Fibroblast of lung (primary cell): ENCODE data around the gene ATXN7L1. TPM values are rescaled to one million over a fixed set of nuclear protein-coding genes. Genes with fewer than 3 reads are reported as not detected.

Source experiments
- DNase-seq, 2 donors: peaks; one replicate each; pipeline versions ENCODE4 v3.0.0 to v3.0.0-alpha.2; 2010; ENCODE audit warnings: low read depth in 2 of 2
- H2AFZ ChIP-seq: 2 replicates; pipeline ENCODE4 v1.5.1; 2012; ENCODE audit warnings: low read length, control low read depth, inconsistent platforms
- H3K27ac ChIP-seq: 2 replicates; pipeline ENCODE4 v1.5.1; 2011; ENCODE audit warnings: low read length, control low read depth; ENCODE audit not compliant: insufficient read depth
- H3K27me3 ChIP-seq: 2 replicates; pipeline ENCODE4 v1.5.1; 2011; ENCODE audit warnings: mild to moderate bottlenecking, low read length; ENCODE audit not compliant: control insufficient read depth, insufficient read depth
- H3K36me3 ChIP-seq: 2 replicates; pipeline ENCODE4 v1.5.1; 2011; ENCODE audit warnings: low read length; ENCODE audit not compliant: control insufficient read depth, insufficient read depth
- H3K4me1 ChIP-seq: 2 replicates; pipeline ENCODE4 v1.5.1; 2011; ENCODE audit warnings: low read length; ENCODE audit not compliant: control insufficient read depth, insufficient read depth; ENCODE audit errors: extremely low read depth
- H3K4me2 ChIP-seq: 2 replicates; pipeline ENCODE4 v1.5.1; 2011; ENCODE audit warnings: low read length, control low read depth; ENCODE audit not compliant: insufficient read depth; ENCODE audit errors: extremely low read depth
- H3K4me3 ChIP-seq, 4 experiments: fragments of 200-600 bp in 1 of 4; sonication (generic) in 1 of 4; replicated peaks in 1 of 4; 2 replicates each; pipeline ENCODE4 v1.5.1; 2011 to 2016; ENCODE audit warnings: low read length in 4 of 4, low read depth in 3 of 4, mild to moderate bottlenecking in 3 of 4, control low read depth in 2 of 4, inconsistent platforms in 1 of 4, mixed read lengths in 1 of 4; ENCODE audit not compliant: insufficient read depth in 1 of 4; ENCODE audit errors: control extremely low read depth in 1 of 4
- H3K79me2 ChIP-seq: 2 replicates; pipeline ENCODE4 v1.5.1; 2012; ENCODE audit warnings: mild to moderate bottlenecking, low read length, inconsistent platforms; ENCODE audit not compliant: control insufficient read depth, insufficient read depth
- H3K9ac ChIP-seq: 2 replicates; pipeline ENCODE4 v1.5.1; 2011; ENCODE audit warnings: mild to moderate bottlenecking, low read length, control low read depth; ENCODE audit not compliant: insufficient read depth
- H3K9me3 ChIP-seq: 2 replicates; pipeline ENCODE4 v1.5.1; 2012; ENCODE audit warnings: low read depth, low read length; ENCODE audit not compliant: control insufficient read depth, insufficient read depth
- H4K20me1 ChIP-seq: 2 replicates; pipeline ENCODE4 v1.5.1; 2011; ENCODE audit warnings: low read length; ENCODE audit not compliant: control insufficient read depth, insufficient read depth; ENCODE audit errors: extremely low read depth
- EZH2 ChIP-seq: IDR thresholded peaks from 2 replicates; pipeline ENCODE4 v1.5.1; 2012; ENCODE audit warnings: low read length, control low read depth, mild to moderate bottlenecking; ENCODE audit errors: missing control alignments
- polyA plus RNA-seq, 2 donors: library from polyadenylated mRNA; depleted of rRNA in 1 of 2; stranded (reverse) in 1 of 2; unstranded in 1 of 2; fragments of >200 nt; gene quantifications; 2 replicates each; pipeline ENCODE4 v1.2.1, GENCODE V29; 2011 to 2012; ENCODE audit warnings: missing spikeins in 1 of 2
- total RNA-seq: library from RNA; depleted of rRNA; stranded (reverse); fragments of >200 nt; gene quantifications from 2 replicates; pipeline ENCODE4 v1.2.1, GENCODE V29; 2014
- TF ChIP-seq, protein P1 (sequence below), 2 donors: IDR thresholded peaks in 1 of 2; conservative IDR thresholded peaks in 1 of 2; 1 replicate in 1 of 2; 2 replicates in 1 of 2; pipeline ENCODE4 v1.5.1; 2011 to 2012; ENCODE audit warnings: low read length in 2 of 2, control low read depth in 1 of 2, inconsistent platforms in 1 of 2, low read depth in 1 of 2, mild to moderate bottlenecking in 1 of 2

Gene ATXN7L1
- total and polyA plus RNA-seq, 2 donors (not counting 1 experiment from before 2014, with no cell fraction given), result 5.1 to 9.4 TPM

- DNase-seq, result no peak
- no peak overlapping the region for H3K9ac ChIP-seq
- no peaks in the 10 kb centered on the region for H3K36me3 ChIP-seq
- H2AFZ ChIP-seq, result no peak overlapping the region
- no peak overlapping the region for H3K4me2 ChIP-seq
- no peaks in the 10 kb centered on the region for H3K9me3 ChIP-seq
- no peaks in the 10 kb centered on the region for H4K20me1 ChIP-seq
- TF ChIP-seq EZH2, result no peak
- TF ChIP-seq, protein P1, sequence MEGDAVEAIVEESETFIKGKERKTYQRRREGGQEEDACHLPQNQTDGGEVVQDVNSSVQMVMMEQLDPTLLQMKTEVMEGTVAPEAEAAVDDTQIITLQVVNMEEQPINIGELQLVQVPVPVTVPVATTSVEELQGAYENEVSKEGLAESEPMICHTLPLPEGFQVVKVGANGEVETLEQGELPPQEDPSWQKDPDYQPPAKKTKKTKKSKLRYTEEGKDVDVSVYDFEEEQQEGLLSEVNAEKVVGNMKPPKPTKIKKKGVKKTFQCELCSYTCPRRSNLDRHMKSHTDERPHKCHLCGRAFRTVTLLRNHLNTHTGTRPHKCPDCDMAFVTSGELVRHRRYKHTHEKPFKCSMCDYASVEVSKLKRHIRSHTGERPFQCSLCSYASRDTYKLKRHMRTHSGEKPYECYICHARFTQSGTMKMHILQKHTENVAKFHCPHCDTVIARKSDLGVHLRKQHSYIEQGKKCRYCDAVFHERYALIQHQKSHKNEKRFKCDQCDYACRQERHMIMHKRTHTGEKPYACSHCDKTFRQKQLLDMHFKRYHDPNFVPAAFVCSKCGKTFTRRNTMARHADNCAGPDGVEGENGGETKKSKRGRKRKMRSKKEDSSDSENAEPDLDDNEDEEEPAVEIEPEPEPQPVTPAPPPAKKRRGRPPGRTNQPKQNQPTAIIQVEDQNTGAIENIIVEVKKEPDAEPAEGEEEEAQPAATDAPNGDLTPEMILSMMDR (conservative IDR thresholded peaks at IDR 0.05 in 1 of 2, IDR thresholded peaks at IDR 0.05 in 1 of 2; ENCODE audit: low read depth in 1 of 2, low read length in 2 of 2), result no peak
- no peak overlapping the region for H3K4me3 ChIP-seq
- H3K27me3 ChIP-seq, result no peaks in the 10 kb centered on the region
- H3K4me1 ChIP-seq, result no peaks in the 10 kb centered on the region
- no peak overlapping the region for H3K27ac ChIP-seq
- no peaks in the 10 kb centered on the region for H3K79me2 ChIP-seq
Observed at GRCh38 chr7:105748701-105749100, 127.7 kb downstream of the ATXN7L1 start.

DNA sequence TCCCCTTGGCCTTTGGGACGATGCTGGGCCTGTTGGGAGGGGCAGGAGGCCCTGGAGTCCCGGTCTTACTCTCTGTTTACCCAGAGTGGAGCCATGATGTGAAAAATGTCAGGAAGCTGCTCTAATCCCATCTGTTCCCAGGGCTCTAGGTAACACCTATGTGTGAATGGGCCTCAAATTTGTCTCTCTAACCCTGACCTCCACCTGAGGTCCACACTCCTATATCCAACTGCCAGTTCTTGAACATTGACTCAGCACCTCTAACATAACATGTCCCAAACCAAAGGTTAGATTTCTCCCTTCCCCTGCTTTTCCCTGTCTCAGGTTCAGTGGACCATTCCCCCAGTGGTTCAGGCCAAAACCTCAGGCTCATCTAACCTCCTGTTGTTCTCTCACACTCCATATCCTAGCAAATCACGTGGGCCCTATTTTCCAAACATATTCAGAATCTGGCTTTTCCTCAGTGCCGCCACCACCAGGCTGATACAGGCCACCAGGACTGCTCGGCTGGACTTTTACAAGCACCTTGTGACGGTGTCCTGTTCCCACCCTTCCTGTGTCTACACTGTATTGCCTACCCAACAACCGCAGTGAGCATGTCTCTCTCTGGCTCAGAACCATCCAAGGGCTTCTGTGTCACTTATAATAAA is 130.6 kb downstream of the ATXN7L1 start:
- no peaks in the 10 kb centered on the region for H3K36me3 ChIP-seq
- H3K9ac ChIP-seq, result no peak overlapping the region
- H3K27ac ChIP-seq, result no peak overlapping the region
- no peaks in the 10 kb centered on the region for H3K27me3 ChIP-seq
- no peaks in the 10 kb centered on the region for H4K20me1 ChIP-seq
- no peak overlapping the region for H3K4me3 ChIP-seq
- no peak for TF ChIP-seq EZH2
- TF ChIP-seq, protein P1 (conservative IDR thresholded peaks at IDR 0.05 in 1 of 2, IDR thresholded peaks at IDR 0.05 in 1 of 2; ENCODE audit: low read depth in 1 of 2, low read length in 2 of 2), result no peak
- H3K79me2 ChIP-seq, result no peaks in the 10 kb centered on the region
- H3K9me3 ChIP-seq, result no peaks in the 10 kb centered on the region
- DNase-seq, result no peak
- no peak overlapping the region for H3K4me2 ChIP-seq
- H2AFZ ChIP-seq, result no peak overlapping the region
- H3K4me1 ChIP-seq, result no peaks in the 10 kb centered on the region

DNA sequence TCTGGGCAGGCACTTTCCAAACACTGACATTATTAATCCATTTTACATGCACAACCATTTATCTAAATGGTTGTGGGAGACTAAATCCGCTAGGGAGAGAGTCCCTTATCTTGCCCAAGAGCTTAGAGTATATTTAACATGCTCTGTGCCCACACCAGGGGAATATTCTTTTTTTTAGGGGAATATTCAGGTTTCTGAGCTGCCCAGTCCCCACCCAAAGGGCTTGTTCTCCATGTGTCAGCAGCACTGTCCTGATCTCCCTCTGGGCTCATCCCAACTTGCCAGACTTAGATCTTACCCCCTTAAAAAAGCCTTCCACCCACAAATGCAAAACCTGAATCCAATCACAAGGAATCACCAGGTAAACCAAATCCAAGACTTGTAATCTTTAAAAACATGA is 132.1 kb downstream of the ATXN7L1 start:
- Histone ChIP-seq H3K36me3 (no peaks in the 10 kb centered on the region), H3K27me3 (no peaks in the 10 kb centered on the region), H3K79me2 (no peaks in the 10 kb centered on the region), H3K27ac (no peak overlapping the region), H3K9ac (no peak overlapping the region), H3K4me2 (no peak overlapping the region), H3K4me1 (no peaks in the 10 kb centered on the region), H2AFZ (no peak overlapping the region), H3K4me3 (no peak overlapping the region), H3K9me3 (no peaks in the 10 kb centered on the region), H4K20me1 (no peaks in the 10 kb centered on the region)
- DNase-seq, result no peak
- no peak for TF ChIP-seq EZH2
- TF ChIP-seq, protein P1 (conservative IDR thresholded peaks at IDR 0.05 in 1 of 2, IDR thresholded peaks at IDR 0.05 in 1 of 2; ENCODE audit: low read depth in 1 of 2, low read length in 2 of 2), result no peak
